Measurements from ENCODE around the gene ATG12. TPM values are rescaled to one million over a fixed set of nuclear protein-coding genes. Genes with fewer than 3 reads are reported as not detected.

Gene ATG12
- total RNA-seq, 4 donors from 2014 or later = 36.5 to 73.0 (median 48.7) TPM

DNA sequence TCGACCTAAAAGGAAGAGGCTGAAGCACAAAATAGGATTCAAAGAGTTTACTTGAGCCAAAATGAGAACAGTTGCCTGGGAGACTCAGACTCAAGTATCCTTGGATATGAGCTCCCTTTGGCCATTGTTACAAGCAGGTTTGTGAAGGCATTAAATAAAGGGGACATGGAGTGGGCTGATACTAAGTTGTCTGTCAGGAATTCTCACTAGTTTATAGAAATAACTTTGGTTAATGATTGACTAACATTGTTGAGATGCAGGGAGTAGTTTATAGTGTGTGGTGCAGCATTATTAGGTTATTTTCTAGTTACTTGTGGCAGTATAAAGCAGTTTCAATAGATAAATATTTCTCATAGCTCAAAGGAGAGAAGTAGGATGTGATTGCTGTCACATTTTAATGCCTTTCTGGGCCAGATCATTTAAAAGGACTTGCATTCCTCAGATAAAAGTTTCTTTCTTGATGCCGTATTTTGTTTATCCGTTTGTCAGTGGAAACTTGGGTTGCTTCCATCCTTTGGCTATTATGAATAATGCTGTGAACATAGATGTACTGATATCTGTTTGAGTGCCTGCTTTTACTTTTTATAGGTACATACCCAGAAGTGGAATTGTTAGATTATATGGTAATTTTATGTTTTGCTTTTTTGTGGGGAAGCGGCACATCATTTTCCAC, 9.5 kb upstream of the ATG12 start:
- Histone ChIP-seq H3K9me3 (no peaks in the 10 kb centered on the region), H3K36me3 (no peaks in the 10 kb centered on the region), H3K27ac (peak overlapping the region; percentile 14 to 64 (median 36)), H3K27me3 (no peaks in the 10 kb centered on the region), H3K4me3 (no peak overlapping the region), H3K4me1 (peaks cover 3 to 78% (median 4%) of the 10 kb centered on the region in 3 donors)
- TF ChIP-seq EP300 (IDR thresholded peaks at IDR 0.05) = no peak
- no peak for TF ChIP-seq POLR2AphosphoS5 (IDR thresholded peaks at IDR 0.05)
- no peak for TF ChIP-seq POLR2A (IDR thresholded peaks at IDR 0.05)
- TF ChIP-seq, protein P1, sequence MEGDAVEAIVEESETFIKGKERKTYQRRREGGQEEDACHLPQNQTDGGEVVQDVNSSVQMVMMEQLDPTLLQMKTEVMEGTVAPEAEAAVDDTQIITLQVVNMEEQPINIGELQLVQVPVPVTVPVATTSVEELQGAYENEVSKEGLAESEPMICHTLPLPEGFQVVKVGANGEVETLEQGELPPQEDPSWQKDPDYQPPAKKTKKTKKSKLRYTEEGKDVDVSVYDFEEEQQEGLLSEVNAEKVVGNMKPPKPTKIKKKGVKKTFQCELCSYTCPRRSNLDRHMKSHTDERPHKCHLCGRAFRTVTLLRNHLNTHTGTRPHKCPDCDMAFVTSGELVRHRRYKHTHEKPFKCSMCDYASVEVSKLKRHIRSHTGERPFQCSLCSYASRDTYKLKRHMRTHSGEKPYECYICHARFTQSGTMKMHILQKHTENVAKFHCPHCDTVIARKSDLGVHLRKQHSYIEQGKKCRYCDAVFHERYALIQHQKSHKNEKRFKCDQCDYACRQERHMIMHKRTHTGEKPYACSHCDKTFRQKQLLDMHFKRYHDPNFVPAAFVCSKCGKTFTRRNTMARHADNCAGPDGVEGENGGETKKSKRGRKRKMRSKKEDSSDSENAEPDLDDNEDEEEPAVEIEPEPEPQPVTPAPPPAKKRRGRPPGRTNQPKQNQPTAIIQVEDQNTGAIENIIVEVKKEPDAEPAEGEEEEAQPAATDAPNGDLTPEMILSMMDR (IDR thresholded peaks at IDR 0.05) = no peak
- 19 to 25% methylated on average over 3 to 4 of the region's 4 CpGs for WGBS, 2 donors (ENCODE audit: low coverage in 1 of 2)
- ATAC-seq = no peak

DNA sequence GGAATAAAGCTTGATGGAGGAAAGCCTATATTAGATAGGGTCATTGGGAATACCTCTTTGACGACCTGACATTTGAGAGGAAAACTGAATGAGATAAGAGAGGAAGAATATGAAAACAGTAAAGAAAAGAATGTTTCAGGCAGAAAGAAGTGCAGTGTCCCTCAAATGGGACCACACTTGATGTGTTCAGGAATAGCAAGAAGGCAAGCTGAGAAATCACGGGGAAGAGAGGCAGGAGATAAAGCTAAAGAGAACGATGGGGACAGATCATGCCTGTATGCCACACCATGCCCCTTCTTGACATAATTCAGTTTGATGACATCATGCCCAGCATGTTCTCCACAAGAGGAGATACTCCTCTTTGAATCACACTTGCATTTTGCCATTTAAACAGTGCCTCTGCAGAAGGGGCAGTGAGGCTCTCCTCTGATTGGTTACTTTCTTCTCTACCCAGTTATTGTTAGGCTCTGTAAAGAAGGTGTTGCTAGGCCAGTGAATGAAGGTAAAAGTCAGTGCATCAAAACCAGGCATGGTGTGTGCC, 8.0 kb upstream of the ATG12 start:
- 60 to 90% methylated on average over 1 to 3 of the region's 3 CpGs for WGBS, 2 donors (ENCODE audit: low coverage in 1 of 2)
- no peak for ATAC-seq
- no peaks in the 10 kb centered on the region for H3K36me3 ChIP-seq
- no peak overlapping the region for H3K4me3 ChIP-seq
- no peaks in the 10 kb centered on the region for H3K9me3 ChIP-seq
- peak overlapping the region in 1 of 4 donors; percentile 9 for H3K27ac ChIP-seq
- H3K4me1 ChIP-seq = peaks cover 4 to 83% (median 10%) of the 10 kb centered on the region in 3 donors
- H3K27me3 ChIP-seq = no peaks in the 10 kb centered on the region
- TF ChIP-seq POLR2A (IDR thresholded peaks at IDR 0.05) (no peak), EP300 (IDR thresholded peaks at IDR 0.05) (no peak), POLR2AphosphoS5 (IDR thresholded peaks at IDR 0.05) (no peak)
- TF ChIP-seq, protein P1 (IDR thresholded peaks at IDR 0.05) = no peak

DNA sequence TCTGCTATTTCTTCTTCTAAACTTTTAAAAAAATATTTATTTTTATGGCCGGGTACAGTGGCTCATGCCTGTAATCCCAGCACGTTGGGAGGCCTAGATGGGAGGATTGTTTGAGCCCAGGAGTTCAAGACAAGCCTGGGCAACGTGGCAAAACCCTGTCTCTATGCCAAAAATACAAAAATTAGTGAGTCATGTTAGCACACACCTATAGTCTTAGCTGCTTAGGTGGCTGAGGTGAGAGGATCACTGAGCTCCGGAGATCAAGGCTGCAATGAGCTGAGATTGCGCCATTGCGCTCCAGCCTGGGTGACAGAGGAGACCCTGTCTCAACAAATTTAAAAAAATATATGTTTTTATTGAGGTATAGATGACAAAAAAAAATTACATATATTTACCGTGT, 5.9 kb upstream of the ATG12 start:
- no peaks in the 10 kb centered on the region for H3K36me3 ChIP-seq
- TF ChIP-seq POLR2A (IDR thresholded peaks at IDR 0.05) = no peak
- no peak for TF ChIP-seq EP300 (IDR thresholded peaks at IDR 0.05)
- TF ChIP-seq, protein P1 (IDR thresholded peaks at IDR 0.05) = no peak
- TF ChIP-seq POLR2AphosphoS5 (IDR thresholded peaks at IDR 0.05) = no peak
- no peak for ATAC-seq
- H3K4me3 ChIP-seq = no peak overlapping the region
- no peak overlapping the region for H3K27ac ChIP-seq
- WGBS, 2 donors (ENCODE audit: low coverage in 1 of 2) = 82 to 87% methylated on average over 7 of the region's 7 CpGs
- peaks cover 4 to 91% (median 10%) of the 10 kb centered on the region in 3 donors for H3K4me1 ChIP-seq
- no peaks in the 10 kb centered on the region for H3K27me3 ChIP-seq
- H3K9me3 ChIP-seq = no peaks in the 10 kb centered on the region

DNA sequence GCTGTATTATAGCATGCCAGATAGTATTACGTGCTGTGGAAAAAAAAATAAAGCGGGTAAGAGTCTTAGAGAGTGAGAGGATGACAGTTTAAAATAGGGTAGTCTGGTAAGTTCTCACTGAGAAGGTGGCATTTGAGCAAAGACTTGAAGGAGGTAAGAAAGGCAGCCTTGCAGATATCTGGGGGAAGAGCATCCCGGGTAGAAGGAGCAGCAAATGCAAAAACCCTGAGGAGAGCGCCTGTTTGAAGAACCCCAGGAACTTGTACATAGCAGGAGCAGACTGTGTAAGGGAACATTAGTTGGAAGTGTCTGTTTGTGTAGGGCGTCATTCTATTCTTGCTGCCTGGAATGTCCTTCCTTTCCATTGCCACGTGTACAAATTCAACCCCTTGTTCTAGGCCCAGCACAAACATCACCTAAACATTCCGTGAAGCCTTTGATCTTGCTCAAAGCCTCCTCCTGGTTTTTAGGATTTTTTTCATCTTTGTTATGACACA, 3.0 kb upstream of the ATG12 start:
- Histone ChIP-seq H3K27me3 (no peaks in the 10 kb centered on the region), H3K27ac (peak overlapping the region; percentile 34 to 98 (median 50)), H3K9me3 (no peaks in the 10 kb centered on the region), H3K4me3 (peak overlapping the region in 1 of 2 donors; percentile 85), H3K4me1 (peaks cover 4 to 82% (median 16%) of the 10 kb centered on the region in 3 donors), H3K36me3 (no peaks in the 10 kb centered on the region)
- no peak for TF ChIP-seq POLR2A (IDR thresholded peaks at IDR 0.05)
- no peak for TF ChIP-seq EP300 (IDR thresholded peaks at IDR 0.05)
- TF ChIP-seq POLR2AphosphoS5 (IDR thresholded peaks at IDR 0.05) = no peak
- TF ChIP-seq, protein P1 (IDR thresholded peaks at IDR 0.05) = no peak
- WGBS, 2 donors (ENCODE audit: low coverage in 1 of 2) = 50 to 64% methylated on average over 3 to 7 of the region's 7 CpGs
- ATAC-seq = no peak
